ENCODE data around the gene HS3ST4. TPM values are rescaled to one million over a fixed set of nuclear protein-coding genes. Genes with fewer than 3 reads are reported as not detected.
"Not testable (repeated sequence)": the region's sequence is repeated elsewhere in the genome, so short reads cannot be mapped to it uniquely, and the experiment has no call there.

Gene HS3ST4
- total and polyA plus RNA-seq, 2 donors, result 0.19 to 1.3 TPM

- H3K36me3 ChIP-seq (ENCODE audit: insufficient read depth); H3K4me1 ChIP-seq (ENCODE audit: insufficient read depth); DNase-seq (ENCODE audit: extremely low spot score); H3K4me3 ChIP-seq (ENCODE audit: low read depth, low read length); H3K27ac ChIP-seq (ENCODE audit: low read depth): not testable (repeated sequence)
- 96% methylated on average over 18 of the region's 18 CpGs for WGBS
Measured at GRCh38 chr16:26032661-26033060, 340.9 kb downstream of the HS3ST4 start.

GRCh38 chr16:26041952-26042668 lies 350.4 kb downstream of the HS3ST4 start:
- 62% methylated on average over 9 of the region's 9 CpGs for WGBS
- Histone ChIP-seq H3K27ac (ENCODE audit: low read depth) (no peak overlapping the region), H3K36me3 (ENCODE audit: insufficient read depth) (no peaks in the 10 kb centered on the region), H3K4me3 (ENCODE audit: low read depth, low read length) (no peak overlapping the region), H3K4me1 (ENCODE audit: insufficient read depth) (no peaks in the 10 kb centered on the region)
- no peak for DNase-seq (ENCODE audit: extremely low spot score)

- no peak for DNase-seq (ENCODE audit: extremely low spot score)
- H3K4me1 ChIP-seq (ENCODE audit: insufficient read depth), result no peaks in the 10 kb centered on the region
- no peak overlapping the region for H3K4me3 ChIP-seq (ENCODE audit: low read depth, low read length)
- H3K36me3 ChIP-seq (ENCODE audit: insufficient read depth), result no peaks in the 10 kb centered on the region
- H3K27ac ChIP-seq (ENCODE audit: low read depth), result no peak overlapping the region
- 55% methylated on average over 9 of the region's 9 CpGs for WGBS
Measured at GRCh38 chr16:26050472-26050871, 358.7 kb downstream of the HS3ST4 start.

- Histone ChIP-seq H3K27ac (ENCODE audit: low read depth) (no peak overlapping the region), H3K4me3 (ENCODE audit: low read depth, low read length) (no peak overlapping the region), H3K4me1 (ENCODE audit: insufficient read depth) (no peaks in the 10 kb centered on the region), H3K36me3 (ENCODE audit: insufficient read depth) (no peaks in the 10 kb centered on the region)
- 44% methylated on average over 2 of the region's 2 CpGs for WGBS
- no peak for DNase-seq (ENCODE audit: extremely low spot score)
Measured at GRCh38 chr16:26051063-26051462, 359.3 kb downstream of the HS3ST4 start.

GRCh38 chr16:26053889-26054288 lies 362.1 kb downstream of the HS3ST4 start:
- Histone ChIP-seq H3K36me3 (ENCODE audit: insufficient read depth) (no peaks in the 10 kb centered on the region), H3K27ac (ENCODE audit: low read depth) (no peak overlapping the region), H3K4me1 (ENCODE audit: insufficient read depth) (no peaks in the 10 kb centered on the region), H3K4me3 (ENCODE audit: low read depth, low read length) (no peak overlapping the region)
- DNase-seq (ENCODE audit: extremely low spot score), result no peak
- WGBS, result 90% methylated on average over 3 of the region's 3 CpGs

- DNase-seq (ENCODE audit: extremely low spot score), result no peak
- WGBS, result 53% methylated on average over 3 of the region's 3 CpGs
- Histone ChIP-seq H3K27ac (ENCODE audit: low read depth) (no peak overlapping the region), H3K36me3 (ENCODE audit: insufficient read depth) (no peaks in the 10 kb centered on the region), H3K4me1 (ENCODE audit: insufficient read depth) (no peaks in the 10 kb centered on the region), H3K4me3 (ENCODE audit: low read depth, low read length) (no peak overlapping the region)
Measured at GRCh38 chr16:26058326-26058725, 366.6 kb downstream of the HS3ST4 start.

GRCh38 chr16:26070302-26071100 lies 378.7 kb downstream of the HS3ST4 start:
- 13% methylated on average over 5 of the region's 5 CpGs for WGBS
- Histone ChIP-seq H3K4me3 (ENCODE audit: low read depth, low read length) (no peak overlapping the region), H3K36me3 (ENCODE audit: insufficient read depth) (no peaks in the 10 kb centered on the region), H3K27ac (ENCODE audit: low read depth) (no peak overlapping the region), H3K4me1 (ENCODE audit: insufficient read depth) (no peaks in the 10 kb centered on the region)
- peak; percentile 43 for DNase-seq (ENCODE audit: extremely low spot score)

- WGBS, result 50% methylated on average over 9 of the region's 9 CpGs
- H3K4me1 ChIP-seq (ENCODE audit: insufficient read depth), result no peaks in the 10 kb centered on the region
- no peak overlapping the region for H3K4me3 ChIP-seq (ENCODE audit: low read depth, low read length)
- DNase-seq (ENCODE audit: extremely low spot score), result no peak
- H3K36me3 ChIP-seq (ENCODE audit: insufficient read depth), result no peaks in the 10 kb centered on the region
- H3K27ac ChIP-seq (ENCODE audit: low read depth), result no peak overlapping the region
Measured at GRCh38 chr16:26071101-26071866, 379.5 kb downstream of the HS3ST4 start.

GRCh38 chr16:26078716-26079355 lies 387.1 kb downstream of the HS3ST4 start:
- DNase-seq (ENCODE audit: extremely low spot score), result no peak
- WGBS, result 12% methylated on average over 10 of the region's 10 CpGs
- H3K4me1 ChIP-seq (ENCODE audit: insufficient read depth), result no peaks in the 10 kb centered on the region
- H3K4me3 ChIP-seq (ENCODE audit: low read depth, low read length), result no peak overlapping the region
- H3K36me3 ChIP-seq (ENCODE audit: insufficient read depth), result no peaks in the 10 kb centered on the region
- no peak overlapping the region for H3K27ac ChIP-seq (ENCODE audit: low read depth)

GRCh38 chr16:26087091-26087490 lies 395.3 kb downstream of the HS3ST4 start:
- Histone ChIP-seq H3K4me3 (ENCODE audit: low read depth, low read length) (no peak overlapping the region), H3K27ac (ENCODE audit: low read depth) (no peak overlapping the region), H3K36me3 (ENCODE audit: insufficient read depth) (no peaks in the 10 kb centered on the region), H3K4me1 (ENCODE audit: insufficient read depth) (no peaks in the 10 kb centered on the region)
- 69% methylated on average over 2 of the region's 2 CpGs for WGBS
- DNase-seq (ENCODE audit: extremely low spot score), result no peak

GRCh38 chr16:26091511-26091910 lies 399.8 kb downstream of the HS3ST4 start:
- H3K36me3 ChIP-seq (ENCODE audit: insufficient read depth), result no peaks in the 10 kb centered on the region
- H3K4me1 ChIP-seq (ENCODE audit: insufficient read depth), result no peaks in the 10 kb centered on the region
- WGBS, result 97% methylated on average over 1 of the region's 1 CpG
- H3K27ac ChIP-seq (ENCODE audit: low read depth), result no peak overlapping the region
- no peak for DNase-seq (ENCODE audit: extremely low spot score)
- H3K4me3 ChIP-seq (ENCODE audit: low read depth, low read length), result no peak overlapping the region

GRCh38 chr16:26098206-26098605 lies 406.4 kb downstream of the HS3ST4 start:
- not testable (repeated sequence) for H3K4me3 ChIP-seq (ENCODE audit: low read depth, low read length); H3K4me1 ChIP-seq (ENCODE audit: insufficient read depth); H3K36me3 ChIP-seq (ENCODE audit: insufficient read depth); DNase-seq (ENCODE audit: extremely low spot score); H3K27ac ChIP-seq (ENCODE audit: low read depth)
- WGBS, result 94% methylated on average over 3 of the region's 3 CpGs

- H3K4me3 ChIP-seq (ENCODE audit: low read depth, low read length), result no peak overlapping the region
- WGBS, result 80% methylated on average over 6 of the region's 6 CpGs
- no peak overlapping the region for H3K27ac ChIP-seq (ENCODE audit: low read depth)
- DNase-seq (ENCODE audit: extremely low spot score), result no peak
- no peaks in the 10 kb centered on the region for H3K36me3 ChIP-seq (ENCODE audit: insufficient read depth)
- H3K4me1 ChIP-seq (ENCODE audit: insufficient read depth), result no peaks in the 10 kb centered on the region
Measured at GRCh38 chr16:26102369-26102768, 410.6 kb downstream of the HS3ST4 start.

Data from urinary bladder (tissue), 4 donors.